Astrocyte (in vitro differentiated cells and primary cell): ENCODE measurements around the gene TM9SF3. TPM values are rescaled to one million over a fixed set of nuclear protein-coding genes. Genes with fewer than 3 reads are reported as not detected.

Experiments used
- DNase-seq: peaks from one replicate; pipeline ENCODE4 v3.0.0-alpha.2; 2010; ENCODE audit warnings: low read depth
- FAIRE-seq: peaks from 2 replicates; lab custom pipeline; 2011; peaks lifted over from hg19 to GRCh38; lab: Jason Lieb, UNC
- H2AFZ ChIP-seq: 2 replicates; pipeline ENCODE4 v1.6.0; 2012; ENCODE audit warnings: low read depth, low read length, inconsistent platforms
- H3K27ac ChIP-seq: 2 replicates; pipeline ENCODE4 v1.5.1; 2011; ENCODE audit warnings: low read depth, low read length, inconsistent platforms
- H3K27me3 ChIP-seq: 2 replicates; pipeline ENCODE4 v1.6.0; 2011; ENCODE audit warnings: low read length, inconsistent platforms; ENCODE audit not compliant: insufficient read depth
- H3K36me3 ChIP-seq: 2 replicates; pipeline ENCODE4 v1.5.1; 2011; ENCODE audit warnings: low read length, inconsistent platforms; ENCODE audit not compliant: insufficient read depth
- H3K4me1 ChIP-seq: 2 replicates; pipeline ENCODE4 v1.5.1; 2011; ENCODE audit warnings: low read length, inconsistent platforms; ENCODE audit not compliant: insufficient read depth
- H3K4me2 ChIP-seq: 2 replicates; pipeline ENCODE4 v1.6.0; 2012; ENCODE audit warnings: low read length, inconsistent platforms
- H3K4me3 ChIP-seq: 2 replicates; pipeline ENCODE4 v1.5.1; 2011; ENCODE audit warnings: low read depth, mild to moderate bottlenecking, low read length, inconsistent platforms; ENCODE audit not compliant: insufficient read depth
- H3K79me2 ChIP-seq: 2 replicates; pipeline ENCODE4 v1.6.0; 2012; ENCODE audit warnings: mild to moderate bottlenecking, low read length, inconsistent platforms; ENCODE audit not compliant: insufficient read depth
- H3K9ac ChIP-seq: 2 replicates; pipeline ENCODE4 v1.6.0; 2012; ENCODE audit warnings: mild to moderate bottlenecking, low read length, inconsistent platforms
- H3K9me3 ChIP-seq: 2 replicates; pipeline ENCODE4 v1.5.1; 2012; ENCODE audit warnings: low read depth, mild to moderate bottlenecking, low read length, inconsistent platforms; ENCODE audit not compliant: insufficient read depth
- H4K20me1 ChIP-seq: 2 replicates; pipeline ENCODE4 v1.6.0; 2012; ENCODE audit warnings: low read length, inconsistent platforms; ENCODE audit not compliant: insufficient read depth
- H3K27ac Mint-ChIP-seq: one replicate; pipeline ENCODE4 v1.8.0; 2021; ENCODE audit warnings: mild to moderate bottlenecking, mixed read lengths; ENCODE audit not compliant: unreplicated experiment
- H3K27me3 Mint-ChIP-seq: one replicate; pipeline ENCODE4 v1.8.0; 2021; ENCODE audit warnings: low read depth, mixed read lengths; ENCODE audit not compliant: unreplicated experiment
- H3K36me3 Mint-ChIP-seq: one replicate; pipeline ENCODE4 v1.8.0; 2021; ENCODE audit warnings: low read depth, mixed read lengths; ENCODE audit not compliant: unreplicated experiment
- H3K4me1 Mint-ChIP-seq: one replicate; pipeline ENCODE4 v1.8.0; 2021; ENCODE audit warnings: low read depth, mixed read lengths; ENCODE audit not compliant: unreplicated experiment
- H3K4me3 Mint-ChIP-seq: one replicate; pipeline ENCODE4 v1.8.0; 2021; ENCODE audit warnings: mild to moderate bottlenecking, moderate library complexity, mixed read lengths; ENCODE audit not compliant: unreplicated experiment
- H3K9me3 Mint-ChIP-seq: one replicate; pipeline ENCODE4 v1.8.0; 2021; ENCODE audit warnings: mild to moderate bottlenecking, mixed read lengths; ENCODE audit not compliant: unreplicated experiment
- EZH2 ChIP-seq: IDR thresholded peaks from 2 replicates; pipeline ENCODE4 v1.6.1; 2012; ENCODE audit warnings: mild to moderate bottlenecking, low read length, inconsistent platforms; ENCODE audit not compliant: insufficient read depth
- total RNA-seq: library from RNA; stranded (reverse); gene quantifications from 2 replicates; pipeline ENCODE4 v1.2.1, GENCODE V29; 2021
- TF ChIP-seq, protein P1 (sequence below): IDR thresholded peaks from 2 replicates; pipeline ENCODE4 v1.5.1; 2011; ENCODE audit warnings: low read depth, mild to moderate bottlenecking, inconsistent platforms, low read length, moderate library complexity; ENCODE audit not compliant: insufficient read depth

The TM9SF3 gene
- total RNA-seq, 1 donor from 2014 or later: 200 TPM

DNA sequence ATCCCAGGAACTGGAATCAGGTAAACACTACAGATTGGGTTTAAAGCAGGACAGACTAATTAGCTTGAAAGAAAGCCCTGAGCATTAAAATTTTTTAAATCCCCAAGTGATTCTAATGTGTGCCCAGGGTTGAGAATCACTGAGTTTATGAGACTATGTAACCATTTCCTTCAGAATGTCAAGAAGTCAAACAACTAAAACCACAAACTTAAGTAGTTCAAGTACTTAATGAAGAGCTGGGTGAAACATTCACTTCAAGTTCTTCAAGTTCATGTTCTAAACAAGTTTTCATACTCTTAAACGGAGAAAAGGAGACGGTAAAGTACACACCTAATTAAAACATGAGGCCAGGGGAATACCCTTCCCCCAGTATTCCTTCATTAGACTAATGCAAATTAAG, 44.9 kb downstream of the TM9SF3 start:
- peaks cover 58% of the 10 kb centered on the region for H4K20me1 ChIP-seq
- H3K9me3 ChIP-seq: no peaks in the 10 kb centered on the region
- peaks cover 45% of the 10 kb centered on the region for H3K36me3 ChIP-seq
- Mint-ChIP-seq H3K27ac (no peak overlapping the region), H3K4me3 (no peak overlapping the region), H3K27me3 (no peaks in the 10 kb centered on the region), H3K4me1 (peaks cover 7% of the 10 kb centered on the region), H3K9me3 (no peaks in the 10 kb centered on the region), H3K36me3 (peaks cover 31% of the 10 kb centered on the region)
- no peaks in the 10 kb centered on the region for H3K4me1 ChIP-seq
- H2AFZ ChIP-seq: no peak overlapping the region
- H3K4me3 ChIP-seq: no peak overlapping the region
- no peak overlapping the region for H3K9ac ChIP-seq
- FAIRE-seq (no peak), DNase-seq (peak; percentile 33)
- H3K27me3 ChIP-seq: no peaks in the 10 kb centered on the region
- TF ChIP-seq, protein P1, sequence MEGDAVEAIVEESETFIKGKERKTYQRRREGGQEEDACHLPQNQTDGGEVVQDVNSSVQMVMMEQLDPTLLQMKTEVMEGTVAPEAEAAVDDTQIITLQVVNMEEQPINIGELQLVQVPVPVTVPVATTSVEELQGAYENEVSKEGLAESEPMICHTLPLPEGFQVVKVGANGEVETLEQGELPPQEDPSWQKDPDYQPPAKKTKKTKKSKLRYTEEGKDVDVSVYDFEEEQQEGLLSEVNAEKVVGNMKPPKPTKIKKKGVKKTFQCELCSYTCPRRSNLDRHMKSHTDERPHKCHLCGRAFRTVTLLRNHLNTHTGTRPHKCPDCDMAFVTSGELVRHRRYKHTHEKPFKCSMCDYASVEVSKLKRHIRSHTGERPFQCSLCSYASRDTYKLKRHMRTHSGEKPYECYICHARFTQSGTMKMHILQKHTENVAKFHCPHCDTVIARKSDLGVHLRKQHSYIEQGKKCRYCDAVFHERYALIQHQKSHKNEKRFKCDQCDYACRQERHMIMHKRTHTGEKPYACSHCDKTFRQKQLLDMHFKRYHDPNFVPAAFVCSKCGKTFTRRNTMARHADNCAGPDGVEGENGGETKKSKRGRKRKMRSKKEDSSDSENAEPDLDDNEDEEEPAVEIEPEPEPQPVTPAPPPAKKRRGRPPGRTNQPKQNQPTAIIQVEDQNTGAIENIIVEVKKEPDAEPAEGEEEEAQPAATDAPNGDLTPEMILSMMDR: no peak
- TF ChIP-seq EZH2: no peak
- no peak overlapping the region for H3K27ac ChIP-seq
- H3K79me2 ChIP-seq: peaks cover 62% of the 10 kb centered on the region
- H3K4me2 ChIP-seq: no peak overlapping the region

DNA sequence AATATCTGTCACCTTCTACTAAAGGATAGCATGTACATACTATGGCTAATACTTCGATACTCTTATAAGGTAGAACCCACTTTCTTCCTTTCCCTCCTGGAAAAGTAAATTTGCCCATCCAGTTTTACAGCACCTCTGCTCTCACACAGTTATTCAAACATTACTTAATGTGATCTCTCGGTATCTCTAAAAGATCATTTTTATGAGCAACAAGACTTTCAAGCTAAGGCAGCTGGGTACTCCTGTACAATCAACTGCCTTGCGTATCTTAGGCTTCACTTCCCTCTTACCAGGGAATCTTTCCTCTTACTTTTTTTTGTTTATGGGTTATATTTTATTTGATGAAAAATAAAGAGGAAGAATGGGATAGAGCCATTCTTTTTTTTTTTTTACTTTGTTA, 46.6 kb downstream of the TM9SF3 start:
- Histone ChIP-seq H2AFZ (no peak overlapping the region), H3K36me3 (peaks cover 30% of the 10 kb centered on the region), H3K9ac (no peak overlapping the region), H3K27ac (no peak overlapping the region), H4K20me1 (peaks cover 54% of the 10 kb centered on the region), H3K9me3 (no peaks in the 10 kb centered on the region), H3K4me3 (no peak overlapping the region), H3K79me2 (peaks cover 61% of the 10 kb centered on the region), H3K4me1 (no peaks in the 10 kb centered on the region), H3K4me2 (no peak overlapping the region), H3K27me3 (no peaks in the 10 kb centered on the region)
- H3K36me3 Mint-ChIP-seq: peaks cover 19% of the 10 kb centered on the region
- H3K9me3 Mint-ChIP-seq: no peaks in the 10 kb centered on the region
- H3K4me3 Mint-ChIP-seq: no peak overlapping the region
- DNase-seq (no peak), FAIRE-seq (no peak)
- no peak overlapping the region for H3K27ac Mint-ChIP-seq
- TF ChIP-seq, protein P1: no peak
- no peak for TF ChIP-seq EZH2
- peaks cover 11% of the 10 kb centered on the region for H3K4me1 Mint-ChIP-seq
- H3K27me3 Mint-ChIP-seq: no peaks in the 10 kb centered on the region

DNA sequence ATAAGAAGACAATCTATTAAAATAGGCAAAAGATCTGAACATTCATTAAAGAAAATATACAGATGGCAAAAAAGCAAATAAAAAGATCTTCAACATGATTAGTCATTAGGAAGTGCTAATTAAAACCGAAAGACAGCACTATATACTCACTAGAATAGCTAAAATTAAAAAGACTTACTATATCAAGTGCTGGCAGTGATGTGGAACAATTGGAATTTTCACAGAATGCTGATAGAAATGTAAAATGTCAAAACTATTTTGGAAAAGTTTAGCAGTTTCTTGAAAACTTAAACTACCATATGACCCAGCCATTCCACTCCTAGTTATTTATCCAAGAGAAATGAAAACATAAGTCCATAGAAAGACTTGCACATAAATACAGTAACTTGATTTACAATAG, 48.1 kb downstream of the TM9SF3 start:
- Histone ChIP-seq H3K9ac (no peak overlapping the region), H3K9me3 (no peaks in the 10 kb centered on the region), H3K27ac (no peak overlapping the region), H3K36me3 (peaks cover 19% of the 10 kb centered on the region), H2AFZ (no peak overlapping the region), H4K20me1 (peaks cover 60% of the 10 kb centered on the region), H3K27me3 (no peaks in the 10 kb centered on the region), H3K4me2 (no peak overlapping the region), H3K79me2 (peaks cover 71% of the 10 kb centered on the region), H3K4me1 (no peaks in the 10 kb centered on the region), H3K4me3 (no peak overlapping the region)
- FAIRE-seq: no peak
- Mint-ChIP-seq H3K4me3 (no peak overlapping the region), H3K36me3 (peaks cover 19% of the 10 kb centered on the region), H3K4me1 (peaks cover 13% of the 10 kb centered on the region), H3K27me3 (no peaks in the 10 kb centered on the region), H3K9me3 (no peaks in the 10 kb centered on the region), H3K27ac (no peak overlapping the region)
- no peak for TF ChIP-seq EZH2
- TF ChIP-seq, protein P1: no peak
- DNase-seq: no peak
